Measurements from ENCODE around the gene ALDOA.

GRCh38 chr16:30117768-30118167 is 52.2 kb downstream of the ALDOA start:
- TF ChIP-seq POLR2A (IDR thresholded peaks at IDR 0.05) (no peak), CTCF (IDR thresholded peaks at IDR 0.05) (no peak)
